ENCODE data around the gene NKAIN1.

DNA sequence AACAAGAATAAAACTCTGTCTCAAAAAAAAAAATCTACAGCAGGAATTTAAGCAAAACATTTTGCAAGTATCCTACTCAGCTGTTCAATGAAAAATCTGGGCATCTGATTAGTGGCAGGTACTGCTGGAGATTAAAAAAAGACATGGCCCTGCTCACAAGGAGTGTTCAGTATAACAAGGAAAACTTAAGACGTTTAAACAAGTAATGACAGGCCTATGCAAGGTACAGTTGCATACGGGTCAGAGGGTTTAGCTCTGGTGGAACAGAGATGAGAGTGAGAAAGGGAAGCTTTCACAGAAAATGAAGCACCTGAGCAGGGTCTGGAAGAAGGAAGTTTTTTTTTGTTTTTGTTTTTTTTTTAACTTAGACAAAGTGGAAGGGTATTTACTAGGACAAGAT is 33.9 kb upstream of the NKAIN1 start:
- no peak for TF ChIP-seq EZH2 (IDR thresholded peaks at IDR 0.05; ENCODE audit: borderline replicate concordance, insufficient read depth, low read depth, low read length, poor library complexity, severe bottlenecking)
- no peak for TF ChIP-seq CTCF (IDR thresholded peaks at IDR 0.05)
